HepG2 (cell line): ENCODE measurements around the gene MYO3B.

Experiments used
- POLR2AphosphoS5 ChIP-seq: IDR thresholded peaks from 2 replicates; pipeline ENCODE4 v1.6.1; 2012; ENCODE audit warnings: low read depth, low read length
- SP2 ChIP-seq: sonication (generic); formaldehyde crosslinking; IDR thresholded peaks from 2 replicates; pipeline ENCODE4 v1.5.1; 2020; ENCODE audit warnings: mild to moderate bottlenecking, missing genetic modification reagents

DNA sequence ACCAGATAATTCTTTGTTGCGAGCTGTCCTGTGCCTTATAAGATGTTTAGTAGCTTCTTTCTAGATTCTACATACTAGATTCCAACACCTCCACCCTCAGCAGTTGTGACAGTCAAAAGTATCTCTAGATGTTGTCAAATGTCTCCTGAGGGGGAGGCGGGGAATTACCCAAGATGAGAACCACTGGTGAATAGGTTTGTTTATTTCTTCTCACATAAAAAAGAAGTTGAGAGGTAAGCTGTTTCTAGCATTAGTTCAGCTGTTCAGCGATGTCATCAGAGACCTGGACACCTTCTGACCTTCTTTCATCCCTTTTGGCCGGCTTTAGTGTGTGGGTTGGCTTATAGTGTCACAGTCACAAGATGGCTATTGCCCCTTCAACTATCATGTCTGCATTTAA, 299.7 kb downstream of the MYO3B start:
- TF ChIP-seq SP2 (CRISPR knock-in tag) (no peak), POLR2AphosphoS5 (no peak)
